Measurements from ENCODE around the gene HERC2. TPM values are rescaled to one million over a fixed set of nuclear protein-coding genes. Genes with fewer than 3 reads are reported as not detected.

HERC2 gene
- total RNA-seq, 3 donors from 2014 or later (not counting 1 experiment from before 2014, with no cell fraction given), result 54.2 to 64.0 (median 63.9) TPM

DNA sequence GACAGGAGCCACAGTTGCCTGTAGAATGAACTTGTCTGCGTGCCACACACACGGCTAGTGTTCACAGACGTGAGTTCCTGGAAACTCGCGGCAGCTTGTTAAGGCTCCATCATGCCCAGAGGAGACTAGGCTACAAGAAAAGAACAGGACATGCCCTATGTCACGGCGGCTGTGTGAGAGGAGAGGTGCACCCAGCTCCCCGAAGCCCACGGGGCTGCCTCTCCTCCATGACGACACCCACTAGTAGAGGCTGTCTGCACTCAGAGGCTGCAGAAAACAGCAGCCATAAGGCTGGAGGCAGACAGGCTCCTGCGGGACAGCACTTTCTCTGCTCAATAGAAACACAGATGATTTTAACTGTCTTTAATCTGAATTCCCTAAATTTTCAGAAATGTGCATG, 203.9 kb downstream of the HERC2 start:
- no peaks in the 10 kb centered on the region for H3K4me1 ChIP-seq (ENCODE audit: control insufficient read depth, insufficient read depth, low read length)

DNA sequence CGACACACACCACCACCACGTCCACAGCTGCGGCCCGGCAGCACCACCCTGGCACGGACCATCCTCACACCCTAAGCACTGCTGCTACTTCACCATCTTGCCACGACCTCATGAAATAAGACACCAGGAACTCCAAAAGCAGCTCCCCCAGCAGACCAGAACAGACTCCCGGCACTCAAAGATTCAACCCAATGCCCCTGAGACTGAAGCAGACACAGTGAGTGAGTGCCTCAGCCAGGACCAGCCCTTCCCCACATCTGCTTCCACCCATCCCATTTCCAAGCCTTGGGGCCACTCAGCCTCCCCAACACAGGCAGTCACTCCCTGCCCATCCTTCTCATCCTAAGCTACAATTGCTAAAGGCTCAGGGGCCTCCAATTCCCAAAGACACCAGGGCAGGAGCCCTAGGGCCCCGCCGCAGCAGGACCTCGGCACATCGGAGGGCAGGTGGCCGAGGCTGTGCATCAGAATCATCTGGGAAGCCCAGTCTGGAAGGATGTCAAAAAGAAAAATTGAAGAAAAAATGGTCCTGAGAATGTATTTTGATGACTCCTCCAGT, 204.5 kb downstream of the HERC2 start:
- ATAC-seq (no peak), DNase-seq (no peak)
- Histone ChIP-seq H3K4me3 (ENCODE audit: low read length) (no peak overlapping the region), H3K4me1 (ENCODE audit: control insufficient read depth, insufficient read depth, low read length) (no peaks in the 10 kb centered on the region), H3K36me3 (ENCODE audit: control insufficient read depth, insufficient read depth, low read length) (peaks cover 58% of the 10 kb centered on the region), H3K27me3 (ENCODE audit: control insufficient read depth, insufficient read depth, low read length) (no peaks in the 10 kb centered on the region), H3K9me3 (ENCODE audit: control insufficient read depth, insufficient read depth, low read length) (no peaks in the 10 kb centered on the region), H3K27ac (ENCODE audit: low read length) (no peak overlapping the region)
- no peaks in the 10 kb centered on the region for H3K36me3 Mint-ChIP-seq
- no peak overlapping the region for H3K4me3 Mint-ChIP-seq
- 96% methylated on average over 12 of the region's 12 CpGs for WGBS (ENCODE audit: insufficient coverage)
- no peaks in the 10 kb centered on the region for H3K27me3 Mint-ChIP-seq (ENCODE audit: low read depth in 2 of 2)
- no peak overlapping the region for H3K27ac Mint-ChIP-seq
- TF ChIP-seq, protein P1, sequence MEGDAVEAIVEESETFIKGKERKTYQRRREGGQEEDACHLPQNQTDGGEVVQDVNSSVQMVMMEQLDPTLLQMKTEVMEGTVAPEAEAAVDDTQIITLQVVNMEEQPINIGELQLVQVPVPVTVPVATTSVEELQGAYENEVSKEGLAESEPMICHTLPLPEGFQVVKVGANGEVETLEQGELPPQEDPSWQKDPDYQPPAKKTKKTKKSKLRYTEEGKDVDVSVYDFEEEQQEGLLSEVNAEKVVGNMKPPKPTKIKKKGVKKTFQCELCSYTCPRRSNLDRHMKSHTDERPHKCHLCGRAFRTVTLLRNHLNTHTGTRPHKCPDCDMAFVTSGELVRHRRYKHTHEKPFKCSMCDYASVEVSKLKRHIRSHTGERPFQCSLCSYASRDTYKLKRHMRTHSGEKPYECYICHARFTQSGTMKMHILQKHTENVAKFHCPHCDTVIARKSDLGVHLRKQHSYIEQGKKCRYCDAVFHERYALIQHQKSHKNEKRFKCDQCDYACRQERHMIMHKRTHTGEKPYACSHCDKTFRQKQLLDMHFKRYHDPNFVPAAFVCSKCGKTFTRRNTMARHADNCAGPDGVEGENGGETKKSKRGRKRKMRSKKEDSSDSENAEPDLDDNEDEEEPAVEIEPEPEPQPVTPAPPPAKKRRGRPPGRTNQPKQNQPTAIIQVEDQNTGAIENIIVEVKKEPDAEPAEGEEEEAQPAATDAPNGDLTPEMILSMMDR (IDR thresholded peaks at IDR 0.05), result no peak
- intact Hi-C loops (cut with micrococcal nuclease), result no loop called here
- H3K9me3 Mint-ChIP-seq, result no peaks in the 10 kb centered on the region
- peaks cover 0 to 7% of the 10 kb centered on the region in 2 donors for H3K4me1 Mint-ChIP-seq

More for the DNA sequence above, 203.9 kb downstream of the HERC2 start:
- TF ChIP-seq, protein P1 (IDR thresholded peaks at IDR 0.05), result no peak
- no peak overlapping the region for H3K27ac Mint-ChIP-seq
- no peak for ATAC-seq
- no peak for DNase-seq
- no peaks in the 10 kb centered on the region for H3K9me3 Mint-ChIP-seq
- no peak overlapping the region for H3K4me3 ChIP-seq (ENCODE audit: low read length)
- peaks cover 3 to 9% of the 10 kb centered on the region in 2 donors for H3K4me1 Mint-ChIP-seq
- H3K27me3 ChIP-seq (ENCODE audit: control insufficient read depth, insufficient read depth, low read length), result no peaks in the 10 kb centered on the region
- no peaks in the 10 kb centered on the region for H3K9me3 ChIP-seq (ENCODE audit: control insufficient read depth, insufficient read depth, low read length)
- H3K4me3 Mint-ChIP-seq, result no peak overlapping the region
- H3K36me3 Mint-ChIP-seq, result peaks cover 3% of the 10 kb centered on the region
- WGBS (ENCODE audit: insufficient coverage), result 96% methylated on average over 11 of the region's 11 CpGs
- H3K36me3 ChIP-seq (ENCODE audit: control insufficient read depth, insufficient read depth, low read length), result peaks cover 53% of the 10 kb centered on the region
- intact Hi-C loops (cut with micrococcal nuclease), result no loop called here
- H3K27me3 Mint-ChIP-seq (ENCODE audit: low read depth in 2 of 2), result no peaks in the 10 kb centered on the region
- H3K27ac ChIP-seq (ENCODE audit: low read length), result no peak overlapping the region

DNA sequence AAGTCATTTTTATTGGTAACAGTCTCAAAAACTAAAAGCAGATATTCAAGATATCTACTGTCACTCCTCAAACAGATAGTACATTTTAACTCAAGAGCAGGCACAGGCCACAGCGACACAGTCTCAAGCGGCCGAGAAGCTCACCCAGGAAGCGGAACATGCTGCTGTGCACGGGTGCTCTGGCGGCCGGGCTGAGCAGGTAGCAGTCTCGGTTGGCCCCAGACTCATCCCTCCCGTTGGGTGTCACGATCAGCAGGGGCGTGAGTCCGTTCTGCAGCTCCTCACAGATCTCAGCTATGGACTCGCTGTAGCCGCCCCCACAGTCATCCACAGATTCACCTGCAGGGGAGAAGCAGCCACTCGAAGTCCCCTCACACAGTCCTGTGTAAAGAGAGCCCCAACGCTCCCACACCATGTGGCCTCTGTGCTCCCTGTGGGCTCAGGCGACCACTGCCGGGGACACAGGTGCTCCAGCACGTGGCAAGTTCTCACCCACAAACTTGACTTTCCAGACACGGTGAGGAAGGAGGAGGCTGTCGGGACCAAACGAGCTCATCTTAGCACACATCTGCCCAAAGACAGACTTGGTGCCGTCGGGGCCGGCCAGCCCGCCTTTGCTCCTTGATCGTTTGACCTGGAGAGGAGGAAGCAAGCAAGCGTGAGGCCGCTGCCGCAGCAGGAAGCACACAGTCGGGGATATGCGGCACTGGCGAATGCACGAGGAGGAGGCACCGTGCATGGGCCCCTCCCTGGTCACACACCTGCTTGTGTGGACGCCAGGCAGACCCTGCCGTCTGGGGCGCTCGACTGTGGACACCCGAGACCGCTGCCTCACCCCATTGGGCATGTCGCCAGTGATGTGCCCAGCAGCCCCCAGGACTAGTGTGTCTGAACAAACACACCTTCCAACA, 205.2 kb downstream of the HERC2 start:
- Histone ChIP-seq H3K36me3 (ENCODE audit: control insufficient read depth, insufficient read depth, low read length) (peaks cover 60% of the 10 kb centered on the region), H3K27ac (ENCODE audit: low read length) (no peak overlapping the region), H3K9me3 (ENCODE audit: control insufficient read depth, insufficient read depth, low read length) (no peaks in the 10 kb centered on the region), H3K27me3 (ENCODE audit: control insufficient read depth, insufficient read depth, low read length) (no peaks in the 10 kb centered on the region), H3K4me1 (ENCODE audit: control insufficient read depth, insufficient read depth, low read length) (no peaks in the 10 kb centered on the region), H3K4me3 (ENCODE audit: low read length) (no peak overlapping the region)
- ATAC-seq (no peak), DNase-seq (no peak)
- Mint-ChIP-seq H3K4me3 (no peak overlapping the region), H3K27ac (no peak overlapping the region), H3K36me3 (peaks cover 3% of the 10 kb centered on the region), H3K4me1 (peaks cover 2 to 7% of the 10 kb centered on the region in 2 donors), H3K9me3 (no peaks in the 10 kb centered on the region), H3K27me3 (ENCODE audit: low read depth in 2 of 2) (no peaks in the 10 kb centered on the region)
- intact Hi-C loops (cut with micrococcal nuclease), result no loop called here
- whole genome bisulfite sequencing (ENCODE audit: insufficient coverage), result 92% methylated on average over 42 of the region's 42 CpGs
- TF ChIP-seq, protein P1 (IDR thresholded peaks at IDR 0.05), result no peak
